ENCODE data around the gene GALNT16.

GRCh38 chr14:69331206-69331605 lies 71.2 kb downstream of the GALNT16 start:
- TF ChIP-seq EZH2 (IDR thresholded peaks at IDR 0.05) (no peak), FOXP2 (optimal IDR thresholded peaks at IDR 0.05; ENCODE audit: control extremely low read depth, extremely low read length, insufficient read depth) (no peak)

Data from SK-N-MC (cell line).